HepG2 (cell line): ENCODE measurements around the gene FGGY. TPM values are rescaled to one million over a fixed set of nuclear protein-coding genes. Genes with fewer than 3 reads are reported as not detected.

Experiments
- ATAC-seq: fragments of 200-7000 bp; cut with Tn5 transposase; 3 replicates; pipeline ENCODE4 v1.9.1; 2020; ENCODE audit warnings: mild to moderate bottlenecking, moderate library complexity
- BruUV-seq: library from RNA; stranded (reverse); fragments of 400-500 nt; replicated peaks from 2 replicates; lab custom pipeline; 2021; lab: Mats Ljungman, UMichigan
- CTCF ChIA-PET: fragments of 300-600 bp; formaldehyde crosslinking; extraction: SDS; loops from one replicate; lab custom pipeline; 2021; ENCODE audit warnings: low total read pairs, inconsistent platforms, low intra/inter-chr PET ratio; lab: Yijun Ruan, JAX
- POLR2A ChIA-PET: fragments of 350-600 bp; sonication (Branson Sonifier 250); formaldehyde crosslinking; loops from one replicate; lab custom pipeline; 2020; ENCODE audit warnings: antibody characterized with exemption, inconsistent platforms; lab: Yijun Ruan, JAX
- DNase-seq: peaks from one replicate; pipeline ENCODE4 v3.0.0-alpha.2; 2015; ENCODE audit warnings: low spot score
- FAIRE-seq: peaks from 3 replicates; lab custom pipeline; 2011; peaks lifted over from hg19 to GRCh38; lab: Jason Lieb, UNC
- H2AFZ ChIP-seq: one replicate; pipeline ENCODE4 v1.6.1; 2011; ENCODE audit warnings: low read length, inconsistent platforms
- H3K27ac ChIP-seq: fragments of 300-600 bp; 3 replicates; pipeline ENCODE4 v1.8.0; 2011; ENCODE audit warnings: mixed run types, mild to moderate bottlenecking, mixed read lengths, low read length, inconsistent platforms; ENCODE audit not compliant: insufficient read depth; ENCODE audit errors: extremely low read length
- H3K27me3 ChIP-seq, 2 experiments: fragments of 200-600 bp in 1 of 2; 2 replicates in 1 of 2; 3 replicates in 1 of 2; pipeline versions ENCODE4 v1.6.0 to v1.8.0; 2011; ENCODE audit warnings: low read length in 2 of 2, mild to moderate bottlenecking in 2 of 2, moderate library complexity in 2 of 2, inconsistent platforms in 1 of 2; ENCODE audit not compliant: insufficient read depth in 2 of 2, control insufficient read depth in 1 of 2
- H3K36me3 ChIP-seq, 2 experiments: fragments of 200-600 bp in 1 of 2; replicated peaks in 1 of 2; 2 replicates in 1 of 2; 3 replicates in 1 of 2; pipeline versions ENCODE4 v1.5.1 to v1.8.0; 2011; ENCODE audit warnings: low read length in 2 of 2, inconsistent platforms in 1 of 2; ENCODE audit not compliant: insufficient read depth in 2 of 2, control insufficient read depth in 1 of 2
- H3K4me1 ChIP-seq: 2 replicates; pipeline ENCODE4 v1.5.1; 2012; ENCODE audit warnings: low read length, inconsistent platforms; ENCODE audit not compliant: insufficient read depth
- H3K4me2 ChIP-seq: 2 replicates; pipeline ENCODE4 v1.6.0; 2011; ENCODE audit warnings: low read depth, low read length, inconsistent platforms
- H3K4me3 ChIP-seq, 3 experiments: fragments of 200-600 bp in 1 of 3; sonication (generic), shearing (Covaris generic) in 1 of 3; replicated peaks in 1 of 3; 2 replicates each; pipeline ENCODE4 v1.5.1; 2011 to 2016; ENCODE audit warnings: low read length in 3 of 3, inconsistent platforms in 2 of 3, low read depth in 2 of 3, mild to moderate bottlenecking in 2 of 3, control low read depth in 1 of 3, mixed read lengths in 1 of 3; ENCODE audit not compliant: insufficient read depth in 1 of 3
- H3K79me2 ChIP-seq: one replicate; pipeline ENCODE4 v1.6.1; 2011; ENCODE audit warnings: low read length, inconsistent platforms; ENCODE audit not compliant: insufficient read depth
- H3K9ac ChIP-seq: 2 replicates; pipeline ENCODE4 v1.6.0; 2011; ENCODE audit warnings: mild to moderate bottlenecking, low read depth, low read length, inconsistent platforms; ENCODE audit not compliant: insufficient read depth
- H3K9me3 ChIP-seq: 2 replicates; pipeline ENCODE4 v1.5.1; 2012; ENCODE audit warnings: mild to moderate bottlenecking, low read length
- H4K20me1 ChIP-seq: 2 replicates; pipeline ENCODE4 v1.6.0; 2011; ENCODE audit warnings: inconsistent platforms, mild to moderate bottlenecking, low read length, moderate library complexity; ENCODE audit not compliant: insufficient read depth
- ATF7 ChIP-seq, 2 experiments: fragments of 450-650 bp in 1 of 2; sonication (generic) in 1 of 2; formaldehyde crosslinking in 1 of 2; IDR thresholded peaks; 2 replicates each; pipeline versions ENCODE4 v1.4.0 to v1.6.1; 2016 to 2020; ENCODE audit warnings: antibody characterized with exemption in 1 of 2, mild to moderate bottlenecking in 1 of 2, missing genetic modification reagents in 1 of 2
- CREB1 ChIP-seq, 2 experiments: fragments of 450-650 bp in 1 of 2; IDR thresholded peaks; 2 replicates each; pipeline ENCODE4 v1.6.1; 2016 to 2017; ENCODE audit warnings: control low read depth in 1 of 2, mild to moderate bottlenecking in 1 of 2, missing compliant biosample characterization in 1 of 2, missing genetic modification characterization in 1 of 2
- CREM ChIP-seq, 2 experiments: sonication (generic) in 1 of 2; formaldehyde crosslinking in 1 of 2; IDR thresholded peaks; 2 replicates each; pipeline versions ENCODE4 v1.4.0 to v1.6.1; 2016 to 2020; ENCODE audit warnings: antibody characterized with exemption in 1 of 2, mild to moderate bottlenecking in 1 of 2, missing genetic modification reagents in 1 of 2
- E2F1 ChIP-seq: sonication (generic); formaldehyde crosslinking; IDR thresholded peaks from 2 replicates; pipeline ENCODE4 v1.5.0; 2020; ENCODE audit warnings: missing genetic modification reagents
- FOXP4 ChIP-seq: sonication (generic); formaldehyde crosslinking; IDR thresholded peaks from 2 replicates; pipeline ENCODE4 v1.4.0; 2020; ENCODE audit warnings: missing genetic modification reagents
- HMG20A ChIP-seq: IDR thresholded peaks from 2 replicates; pipeline ENCODE4 v1.6.1; 2016; ENCODE audit warnings: borderline replicate concordance
- IKZF1 ChIP-seq: fragments of 450-650 bp; IDR thresholded peaks from 2 replicates; pipeline ENCODE4 v1.7.1; 2016
- LCORL ChIP-seq, 2 experiments: fragments of 450-650 bp in 1 of 2; sonication (generic) in 1 of 2; formaldehyde crosslinking in 1 of 2; IDR thresholded peaks; 2 replicates each; pipeline versions ENCODE4 v1.5.0 to v1.6.1; 2017 to 2020; ENCODE audit warnings: antibody characterized with exemption in 1 of 2, missing genetic modification reagents in 1 of 2
- SAFB2 ChIP-seq: sonication (generic); formaldehyde crosslinking; IDR thresholded peaks from 2 replicates; pipeline ENCODE4 v1.5.1; 2020; ENCODE audit warnings: missing genetic modification reagents, low read depth, mild to moderate bottlenecking, borderline replicate concordance
- SOX13 ChIP-seq, 3 experiments: fragments of 450-650 bp in 1 of 3; sonication (generic) in 1 of 3; formaldehyde crosslinking in 1 of 3; IDR thresholded peaks in 2 of 3; conservative IDR thresholded peaks in 1 of 3; 2 replicates each; pipeline versions ENCODE4 v1.5.0 to v1.6.1; 2016 to 2020; ENCODE audit warnings: antibody characterized with exemption in 1 of 3, mild to moderate bottlenecking in 1 of 3, missing compliant biosample characterization in 1 of 3, missing genetic modification reagents in 1 of 3, moderate library complexity in 1 of 3
- TBX2 ChIP-seq: sonication (generic); formaldehyde crosslinking; IDR thresholded peaks from 2 replicates; pipeline ENCODE4 v1.5.0; 2020; ENCODE audit warnings: missing genetic modification reagents, mild to moderate bottlenecking, borderline replicate concordance
- TRIM22 ChIP-seq: fragments of 450-650 bp; IDR thresholded peaks from 2 replicates; pipeline ENCODE4 v1.6.1; 2017
- TSC22D2 ChIP-seq: sonication (generic); formaldehyde crosslinking; IDR thresholded peaks from 2 replicates; pipeline ENCODE4 v1.5.1; 2020; ENCODE audit warnings: missing genetic modification reagents, mild to moderate bottlenecking, borderline replicate concordance
- ZMYM4 ChIP-seq: sonication (generic); formaldehyde crosslinking; IDR thresholded peaks from 2 replicates; pipeline ENCODE4 v1.8.1; 2023; ENCODE audit warnings: mild to moderate bottlenecking, missing genetic modification reagents
- ZNF296 ChIP-seq: sonication (generic); formaldehyde crosslinking; conservative IDR thresholded peaks from 2 replicates; pipeline ENCODE4 v1.5.0; 2020; ENCODE audit warnings: mild to moderate bottlenecking, missing genetic modification reagents
- WGBS: methylation state at CpG from one replicate; pipeline ENCODE4 v1.1.6; 2017; ENCODE audit warnings: low lambda C conversion rate; 5-methylcytosine and 5-hydroxymethylcytosine counted together
- in situ Hi-C: cut with HindIII; loops from 2 replicates; pipeline ENCODE4 v1.10.0; 2017; ENCODE audit warnings: low pct_unique_long_range_greater_than_20kb; ENCODE audit not compliant: extremely low pct_ligation_motif_present
- intact Hi-C: fragments of 100-400 bp; cut with micrococcal nuclease; formaldehyde crosslinking; loops from one replicate; pipeline ENCODE4 v1.10.0; 2022; ENCODE audit not compliant: unreplicated experiment
- polyA plus RNA-seq, 8 experiments: library from polyadenylated mRNA; depleted of rRNA in 3 of 8; stranded (reverse) in 7 of 8; unstranded in 1 of 8; fragments of >200 nt; fragmentation: Illumina TruSeq in 4 of 8; extraction: Trizol in 4 of 8; gene quantifications; 2 replicates each; pipeline versions ENCODE4 v1.2.1 to v1.2.3, GENCODE V29; 2011 to 2016; ENCODE audit warnings: low read depth in 4 of 8, missing spikeins in 1 of 8, mixed read lengths in 1 of 8; ENCODE audit not compliant: insufficient read depth in 1 of 8
- total RNA-seq, 5 experiments: library from RNA; depleted of rRNA; stranded (reverse); fragments of >200 nt; fragmentation: Illumina TruSeq; extraction: Trizol; gene quantifications; 2 replicates each; pipeline ENCODE4 v1.2.3, GENCODE V29; 2016; ENCODE audit warnings: low read depth in 1 of 5

The FGGY gene
- total and polyA plus RNA-seq, 2 of the 13 experiments (the other 11 are each of a cell fraction or from before 2014, with no cell fraction given), result 15.7 to 27.5 TPM

- in situ Hi-C loops, result no loop called here
- peak; percentile 46 for FAIRE-seq
- CTCF ChIA-PET, result no interaction called here
- TF ChIP-seq FOXP4 (CRISPR knock-in tag), result peak; percentile 81
- no peak for TF ChIP-seq ZNF296 (CRISPR knock-in tag)
- no peak for TF ChIP-seq E2F1 (CRISPR knock-in tag)
- TF ChIP-seq TRIM22, result no peak
- TF ChIP-seq LCORL (IDR thresholded peaks at IDR 0.05), result no peak
- peak; percentile 40; the same call in 1 of the 2 replicates for TF ChIP-seq LCORL (CRISPR knock-in tag; IDR thresholded peaks at IDR 0.05)
- no peak for TF ChIP-seq ATF7 (IDR thresholded peaks at IDR 0.05)
- TF ChIP-seq ATF7 (CRISPR knock-in tag; IDR thresholded peaks at IDR 0.05), result no peak
- TF ChIP-seq TSC22D2, result no peak
- TF ChIP-seq ZMYM4 (CRISPR knock-in tag), result peak; percentile 40; the same call in 1 of the 2 replicates
- TF ChIP-seq SOX13 (IDR thresholded peaks at IDR 0.05), result no peak
- TF ChIP-seq SOX13 (CRISPR knock-in tag; conservative IDR thresholded peaks at IDR 0.05 in 1 of 2, IDR thresholded peaks at IDR 0.05 in 1 of 2), result peak in 1 of 2 experiments; percentile 86; a peak in 2 of 4 replicates
- no peak for TF ChIP-seq SAFB2 (CRISPR knock-in tag)
- TF ChIP-seq TBX2 (CRISPR knock-in tag), result peak; percentile 84
- TF ChIP-seq IKZF1, result no peak
- no peak for TF ChIP-seq CREB1 (IDR thresholded peaks at IDR 0.05)
- TF ChIP-seq CREB1 (CRISPR knock-in tag; IDR thresholded peaks at IDR 0.05), result peak; percentile 60; the same call in 1 of the 2 replicates
- peak; percentile 54; the same call in 1 of the 2 replicates for TF ChIP-seq HMG20A (CRISPR knock-in tag)
- TF ChIP-seq CREM (IDR thresholded peaks at IDR 0.05), result peak; percentile 61; the same call in 1 of the 2 replicates
- TF ChIP-seq CREM (CRISPR knock-in tag; IDR thresholded peaks at IDR 0.05), result no peak
These were observed 111.8 kb downstream of the FGGY start for GRCh38 chr1:59408608-59409240.

More at GRCh38 chr1:59408608-59409240, 111.8 kb downstream of the FGGY start:
- Histone ChIP-seq H3K4me3 (peak overlapping the region in 2 of 3 experiments; percentile 3 to 5; a peak in 2 of 6 replicates), H3K27ac (peak overlapping the region; percentile 43), H3K4me2 (peak overlapping the region; percentile 68), H3K27me3 (no peaks in the 10 kb centered on the region), H3K79me2 (no peaks in the 10 kb centered on the region), H3K36me3 (no peaks in the 10 kb centered on the region), H3K9ac (peak overlapping the region; percentile 19; the same call in 1 of the 2 replicates), H3K9me3 (peaks cover 7% of the 10 kb centered on the region), H2AFZ (peak overlapping the region; percentile 10), H3K4me1 (peaks cover 39% of the 10 kb centered on the region), H4K20me1 (no peaks in the 10 kb centered on the region)
- intact Hi-C loops, result no loop called here
- 1% methylated on average over 4 of the region's 4 CpGs for WGBS
- ATAC-seq, result peak; percentile 95
- BruUV-seq, result no TSS peak
- DNase-seq, result peak; percentile 77
- POLR2A ChIA-PET, result interaction anchor here (0.6 to 1.0 kb wide), 2 partner anchors 113 to 628 kb away, joined by 3 read pairs; no protein-coding TSS in a partner anchor
